Liver (tissue), 9 donors: Measurements from ENCODE around the gene SOX6. TPM values are rescaled to one million over a fixed set of nuclear protein-coding genes. Genes with fewer than 3 reads are reported as not detected.

ENCODE experiments used
- DNase-seq: peaks from one replicate; pipeline ENCODE4 v3.0.0-alpha.2; 2017; ENCODE audit warnings: low spot score
- H3K27ac ChIP-seq, 2 donors: one replicate each; pipeline ENCODE4 v1.7.0; 2013; ENCODE audit warnings: inconsistent platforms in 2 of 2, low read length in 2 of 2, control low read depth in 1 of 2, low read depth in 1 of 2, mild to moderate bottlenecking in 1 of 2
- H3K27me3 ChIP-seq, 4 donors: one replicate each; pipeline versions ENCODE4 v1.6.1 to v1.7.0; 2013; ENCODE audit warnings: low read length in 3 of 4, inconsistent platforms in 1 of 4, mild to moderate bottlenecking in 1 of 4, moderate library complexity in 1 of 4; ENCODE audit not compliant: control insufficient read depth in 4 of 4, insufficient read depth in 4 of 4
- H3K36me3 ChIP-seq, 4 donors: one replicate each; pipeline versions ENCODE4 v1.6.1 to v1.7.0; 2013; ENCODE audit warnings: low read length in 3 of 4, mild to moderate bottlenecking in 3 of 4, low read depth in 1 of 4, moderate library complexity in 1 of 4; ENCODE audit not compliant: control insufficient read depth in 4 of 4, insufficient read depth in 3 of 4
- H3K4me1 ChIP-seq, 4 donors: one replicate each; pipeline versions ENCODE4 v1.6.1 to v1.7.0; 2013; ENCODE audit warnings: low read length in 3 of 4, mild to moderate bottlenecking in 3 of 4, moderate library complexity in 1 of 4; ENCODE audit not compliant: control insufficient read depth in 4 of 4, insufficient read depth in 4 of 4
- H3K4me3 ChIP-seq, 3 donors: one replicate each; pipeline versions ENCODE4 v1.6.1 to v1.7.0; 2013; ENCODE audit warnings: low read length in 3 of 3, control low read depth in 1 of 3, low read depth in 1 of 3, mild to moderate bottlenecking in 1 of 3
- H3K9ac ChIP-seq, 2 donors: one replicate each; pipeline ENCODE4 v1.7.0; 2013; ENCODE audit warnings: low read length in 2 of 2, mild to moderate bottlenecking in 2 of 2, moderate library complexity in 2 of 2, control low read depth in 1 of 2, low read depth in 1 of 2
- H3K9me3 ChIP-seq, 4 donors: one replicate each; pipeline versions ENCODE4 v1.6.1 to v1.7.0; 2013; ENCODE audit warnings: low read length in 3 of 4; ENCODE audit not compliant: control insufficient read depth in 4 of 4
- CTCF ChIP-seq: fragments of 150-350 bp; IDR thresholded peaks from 2 replicates; pipeline ENCODE4 v1.5.1; 2017; ENCODE audit warnings: improper control_type of control experiment, low read depth, low read length; ENCODE audit not compliant: missing input control
- EGR1 ChIP-seq, 2 donors: IDR thresholded peaks; 2 replicates each; pipeline ENCODE4 v1.6.1; 2016 to 2018; ENCODE audit warnings: antibody characterized with exemption in 2 of 2, low read depth in 2 of 2
- FOXA1 ChIP-seq: IDR thresholded peaks from 2 replicates; pipeline ENCODE4 v1.6.1; 2016; ENCODE audit warnings: antibody characterized with exemption
- FOXA2 ChIP-seq: IDR thresholded peaks from 2 replicates; pipeline ENCODE4 v1.6.1; 2016; ENCODE audit warnings: antibody characterized with exemption
- GABPA ChIP-seq, 2 donors: IDR thresholded peaks in 1 of 2; conservative IDR thresholded peaks in 1 of 2; 2 replicates each; pipeline ENCODE4 v1.6.1; 2016; ENCODE audit warnings: antibody characterized with exemption in 2 of 2, mild to moderate bottlenecking in 1 of 2, moderate library complexity in 1 of 2
- HNF4A ChIP-seq, 2 donors: conservative IDR thresholded peaks; 2 replicates each; pipeline ENCODE4 v1.6.1; 2016; ENCODE audit warnings: antibody characterized with exemption in 2 of 2, mild to moderate bottlenecking in 2 of 2
- HNF4G ChIP-seq: IDR thresholded peaks from 2 replicates; pipeline ENCODE4 v1.6.1; 2016; ENCODE audit warnings: antibody characterized with exemption
- JUND ChIP-seq, 2 donors: IDR thresholded peaks; 2 replicates each; pipeline ENCODE4 v1.6.1; 2016; ENCODE audit warnings: antibody characterized with exemption in 2 of 2
- NR2F2 ChIP-seq: IDR thresholded peaks from 2 replicates; pipeline ENCODE4 v1.6.1; 2016; ENCODE audit warnings: antibody characterized with exemption
- RAD21 ChIP-seq, 2 donors: IDR thresholded peaks; 2 replicates each; pipeline ENCODE4 v1.6.1; 2016; ENCODE audit warnings: antibody characterized with exemption in 2 of 2, mild to moderate bottlenecking in 2 of 2
- RXRA ChIP-seq, 2 donors: IDR thresholded peaks; 2 replicates each; pipeline ENCODE4 v1.6.1; 2017 to 2018; ENCODE audit warnings: antibody characterized with exemption in 2 of 2, mild to moderate bottlenecking in 1 of 2
- SP1 ChIP-seq: IDR thresholded peaks from 2 replicates; pipeline ENCODE4 v1.6.1; 2018; ENCODE audit warnings: antibody characterized with exemption, mild to moderate bottlenecking
- TAF1 ChIP-seq: conservative IDR thresholded peaks from 2 replicates; pipeline ENCODE4 v1.6.1; 2016; ENCODE audit warnings: antibody characterized with exemption, mild to moderate bottlenecking
- YY1 ChIP-seq: IDR thresholded peaks from 2 replicates; pipeline ENCODE4 v1.6.1; 2016; ENCODE audit warnings: antibody characterized with exemption, mild to moderate bottlenecking
- WGBS: extraction: QIAGEN DNeasy Blood & Tissue Kit; methylation state at CpG from one replicate; pipeline ENCODE4 v1.1.7; 2013; 5-methylcytosine and 5-hydroxymethylcytosine counted together
- polyA plus RNA-seq, 2 donors: library from polyadenylated mRNA; stranded (reverse) in 1 of 2; unstranded in 1 of 2; fragments of 200-250 nt in 1 of 2; fragments of >200 nt in 1 of 2; fragmentation: Nextera tagmentation in 1 of 2; extraction: Ambion mirVana in 1 of 2; gene quantifications; one replicate each; pipeline versions ENCODE4 v1.2.1 to v1.2.3, GENCODE V29; 2013 to 2015
- total RNA-seq, 2 donors: library from RNA; depleted of rRNA; stranded (reverse); fragments of >200 nt; gene quantifications; one replicate each; pipeline ENCODE4 v1.2.3, GENCODE V29; 2014
- TF ChIP-seq, protein P1 (sequence below): IDR thresholded peaks from 2 replicates; pipeline ENCODE4 v1.6.1; 2016; ENCODE audit warnings: antibody characterized with exemption
- TF ChIP-seq, protein P2 (sequence below): IDR thresholded peaks from 2 replicates; pipeline ENCODE4 v1.6.1; 2016; ENCODE audit warnings: antibody characterized with exemption
- TF ChIP-seq, protein P3 (sequence below): IDR thresholded peaks from 2 replicates; pipeline ENCODE4 v1.6.1; 2016; ENCODE audit warnings: antibody characterized with exemption, mild to moderate bottlenecking
- TF ChIP-seq, protein P4 (sequence below): IDR thresholded peaks from 2 replicates; pipeline ENCODE4 v1.6.1; 2016; ENCODE audit warnings: antibody characterized with exemption
- donor health status: healthy.
- donor health status: healthy.
- donor health status: healthy.
- donor health status: healthy.
- donor health status: healthy.

The SOX6 gene
- total and polyA plus RNA-seq, 4 donors, result 2.4 to 111 (median 14.8) TPM

DNA sequence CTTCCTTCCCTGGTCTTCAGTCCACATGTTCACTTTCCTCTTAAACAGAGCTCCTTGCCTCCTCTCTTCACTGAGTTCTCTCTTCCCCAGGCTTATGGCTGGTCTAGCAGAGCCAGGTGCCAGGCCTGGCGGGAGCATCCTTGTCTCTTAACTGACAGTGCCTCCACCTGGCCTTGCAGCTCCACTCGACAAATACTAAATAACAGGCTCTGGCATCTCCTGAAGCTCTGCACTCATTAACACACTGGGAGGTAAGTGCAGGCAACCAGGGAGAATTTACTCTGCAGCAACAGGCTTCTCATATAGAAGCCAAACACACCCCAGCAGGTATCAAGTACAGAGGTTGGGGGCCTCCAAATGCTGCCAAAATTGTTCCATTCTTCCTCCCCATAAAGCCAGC, 438.1 kb downstream of the SOX6 start:
- Histone ChIP-seq H3K9ac (no peak overlapping the region), H3K4me3 (no peak overlapping the region), H3K9me3 (no peaks in the 10 kb centered on the region), H3K4me1 (no peaks in the 10 kb centered on the region), H3K27ac (no peak overlapping the region), H3K27me3 (no peaks in the 10 kb centered on the region), H3K36me3 (no peaks in the 10 kb centered on the region)
- 83% methylated on average over 2 of the region's 2 CpGs for WGBS
- no peak for DNase-seq
- no peak for TF ChIP-seq FOXA2
- no peak for TF ChIP-seq SP1
- TF ChIP-seq, protein P1, sequence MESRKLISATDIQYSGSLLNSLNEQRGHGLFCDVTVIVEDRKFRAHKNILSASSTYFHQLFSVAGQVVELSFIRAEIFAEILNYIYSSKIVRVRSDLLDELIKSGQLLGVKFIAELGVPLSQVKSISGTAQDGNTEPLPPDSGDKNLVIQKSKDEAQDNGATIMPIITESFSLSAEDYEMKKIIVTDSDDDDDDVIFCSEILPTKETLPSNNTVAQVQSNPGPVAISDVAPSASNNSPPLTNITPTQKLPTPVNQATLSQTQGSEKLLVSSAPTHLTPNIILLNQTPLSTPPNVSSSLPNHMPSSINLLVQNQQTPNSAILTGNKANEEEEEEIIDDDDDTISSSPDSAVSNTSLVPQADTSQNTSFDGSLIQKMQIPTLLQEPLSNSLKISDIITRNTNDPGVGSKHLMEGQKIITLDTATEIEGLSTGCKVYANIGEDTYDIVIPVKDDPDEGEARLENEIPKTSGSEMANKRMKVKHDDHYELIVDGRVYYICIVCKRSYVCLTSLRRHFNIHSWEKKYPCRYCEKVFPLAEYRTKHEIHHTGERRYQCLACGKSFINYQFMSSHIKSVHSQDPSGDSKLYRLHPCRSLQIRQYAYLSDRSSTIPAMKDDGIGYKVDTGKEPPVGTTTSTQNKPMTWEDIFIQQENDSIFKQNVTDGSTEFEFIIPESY, result no peak
- TF ChIP-seq JUND (IDR thresholded peaks at IDR 0.05), result no peak
- TF ChIP-seq RXRA (IDR thresholded peaks at IDR 0.05), result no peak
- TF ChIP-seq, protein P2, sequence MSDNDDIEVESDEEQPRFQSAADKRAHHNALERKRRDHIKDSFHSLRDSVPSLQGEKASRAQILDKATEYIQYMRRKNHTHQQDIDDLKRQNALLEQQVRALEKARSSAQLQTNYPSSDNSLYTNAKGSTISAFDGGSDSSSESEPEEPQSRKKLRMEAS, result no peak
- TF ChIP-seq CTCF, result no peak
- no peak for TF ChIP-seq HNF4G
- no peak for TF ChIP-seq EGR1 (IDR thresholded peaks at IDR 0.05; ENCODE audit: low read depth in 2 of 2)
- TF ChIP-seq, protein P3, sequence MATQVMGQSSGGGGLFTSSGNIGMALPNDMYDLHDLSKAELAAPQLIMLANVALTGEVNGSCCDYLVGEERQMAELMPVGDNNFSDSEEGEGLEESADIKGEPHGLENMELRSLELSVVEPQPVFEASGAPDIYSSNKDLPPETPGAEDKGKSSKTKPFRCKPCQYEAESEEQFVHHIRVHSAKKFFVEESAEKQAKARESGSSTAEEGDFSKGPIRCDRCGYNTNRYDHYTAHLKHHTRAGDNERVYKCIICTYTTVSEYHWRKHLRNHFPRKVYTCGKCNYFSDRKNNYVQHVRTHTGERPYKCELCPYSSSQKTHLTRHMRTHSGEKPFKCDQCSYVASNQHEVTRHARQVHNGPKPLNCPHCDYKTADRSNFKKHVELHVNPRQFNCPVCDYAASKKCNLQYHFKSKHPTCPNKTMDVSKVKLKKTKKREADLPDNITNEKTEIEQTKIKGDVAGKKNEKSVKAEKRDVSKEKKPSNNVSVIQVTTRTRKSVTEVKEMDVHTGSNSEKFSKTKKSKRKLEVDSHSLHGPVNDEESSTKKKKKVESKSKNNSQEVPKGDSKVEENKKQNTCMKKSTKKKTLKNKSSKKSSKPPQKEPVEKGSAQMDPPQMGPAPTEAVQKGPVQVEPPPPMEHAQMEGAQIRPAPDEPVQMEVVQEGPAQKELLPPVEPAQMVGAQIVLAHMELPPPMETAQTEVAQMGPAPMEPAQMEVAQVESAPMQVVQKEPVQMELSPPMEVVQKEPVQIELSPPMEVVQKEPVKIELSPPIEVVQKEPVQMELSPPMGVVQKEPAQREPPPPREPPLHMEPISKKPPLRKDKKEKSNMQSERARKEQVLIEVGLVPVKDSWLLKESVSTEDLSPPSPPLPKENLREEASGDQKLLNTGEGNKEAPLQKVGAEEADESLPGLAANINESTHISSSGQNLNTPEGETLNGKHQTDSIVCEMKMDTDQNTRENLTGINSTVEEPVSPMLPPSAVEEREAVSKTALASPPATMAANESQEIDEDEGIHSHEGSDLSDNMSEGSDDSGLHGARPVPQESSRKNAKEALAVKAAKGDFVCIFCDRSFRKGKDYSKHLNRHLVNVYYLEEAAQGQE, result no peak
- TF ChIP-seq, protein P4, sequence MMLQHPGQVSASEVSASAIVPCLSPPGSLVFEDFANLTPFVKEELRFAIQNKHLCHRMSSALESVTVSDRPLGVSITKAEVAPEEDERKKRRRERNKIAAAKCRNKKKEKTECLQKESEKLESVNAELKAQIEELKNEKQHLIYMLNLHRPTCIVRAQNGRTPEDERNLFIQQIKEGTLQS, result no peak
- TF ChIP-seq FOXA1, result no peak
- no peak for TF ChIP-seq YY1
- TF ChIP-seq GABPA (IDR thresholded peaks at IDR 0.05 in 1 of 2, conservative IDR thresholded peaks at IDR 0.05 in 1 of 2), result no peak
- TF ChIP-seq RAD21 (IDR thresholded peaks at IDR 0.05), result no peak
- TF ChIP-seq TAF1, result no peak
- TF ChIP-seq HNF4A (conservative IDR thresholded peaks at IDR 0.05), result no peak
- no peak for TF ChIP-seq NR2F2
